A549 (cell line): ENCODE data around the gene SH3BP5. TPM values are rescaled to one million over a fixed set of nuclear protein-coding genes. Genes with fewer than 3 reads are reported as not detected.

ENCODE experiments used
- ATAC-seq, 2 experiments: fragments of 200-7000 bp in 1 of 2; fragments of >200 bp in 1 of 2; cut with Nextera tagmentation in 1 of 2; cut with Tn5 transposase in 1 of 2; 3 replicates each; pipeline versions ENCODE4 v1.8.0 to v1.9.1; 2018 to 2020; ENCODE audit warnings: mild to moderate bottlenecking in 1 of 2, moderate library complexity in 1 of 2
- CTCF ChIA-PET: fragments of 300-600 bp; sonication (Branson Sonifier 250); formaldehyde crosslinking; extraction: SDS; loops from one replicate; lab custom pipeline; 2021; ENCODE audit warnings: antibody characterized with exemption, inconsistent platforms; lab: Yijun Ruan, JAX
- POLR2A ChIA-PET: fragments of 350-600 bp; formaldehyde crosslinking; extraction: SDS; loops from one replicate; lab custom pipeline; 2021; ENCODE audit warnings: antibody characterized with exemption, inconsistent platforms; lab: Yijun Ruan, JAX
- DNase-seq, 2 experiments: peaks; one replicate each; pipeline versions ENCODE4 v3.0.0 to v3.0.0-alpha.2; 2011 to 2016; ENCODE audit warnings: low read depth in 1 of 2, low spot score in 1 of 2
- FAIRE-seq: peaks from 2 replicates; lab custom pipeline; 2011; peaks lifted over from hg19 to GRCh38; lab: Jason Lieb, UNC
- H3K27ac ChIP-seq, 2 experiments: fragments of >200 bp; sonication (Bioruptor Twin); formaldehyde crosslinking; 3 replicates each; pipeline ENCODE4 v1.5.1; 2016 to 2017
- H3K4me1 ChIP-seq: fragments of >200 bp; sonication (Bioruptor Twin); formaldehyde crosslinking; 3 replicates; pipeline ENCODE4 v1.6.1; 2016
- H3K4me2 ChIP-seq: fragments of >200 bp; sonication (Bioruptor Twin); formaldehyde crosslinking; 3 replicates; pipeline ENCODE4 v1.6.1; 2016
- H3K4me3 ChIP-seq: fragments of >200 bp; sonication (Bioruptor Twin); formaldehyde crosslinking; 3 replicates; pipeline ENCODE4 v1.5.1; 2016
- H3K9me3 ChIP-seq: fragments of >200 bp; sonication (Bioruptor Twin); formaldehyde crosslinking; 3 replicates; pipeline ENCODE4 v1.6.1; 2016
- ATOH8 ChIP-seq: fragments of 250-450 bp; sonication (Bioruptor Pico); IDR thresholded peaks from 2 replicates; pipeline ENCODE4 v1.5.0; 2020; ENCODE audit warnings: low read depth, mild to moderate bottlenecking, moderate library complexity
- BHLHE40 ChIP-seq: IDR thresholded peaks from 2 replicates; pipeline ENCODE4 v1.6.1; 2012; ENCODE audit warnings: low read depth, low read length, inconsistent platforms
- CEBPB ChIP-seq, 2 experiments: fragments of >200 bp in 1 of 2; sonication (Bioruptor Twin) in 1 of 2; formaldehyde crosslinking in 1 of 2; IDR thresholded peaks; 2 replicates each; pipeline ENCODE4 v1.6.1; 2012 to 2016
- CTCF ChIP-seq: fragments of >200 bp; sonication (Bioruptor Twin); formaldehyde crosslinking; IDR thresholded peaks from 3 replicates; pipeline ENCODE4 v1.5.1; 2016
- EHMT2 ChIP-seq: fragments of 200-600 bp; sonication (generic); IDR thresholded peaks from 2 replicates; pipeline ENCODE4 v1.6.1; 2016; ENCODE audit warnings: antibody characterized with exemption, low read depth, mild to moderate bottlenecking, moderate library complexity
- FOSB ChIP-seq: fragments of 250-450 bp; sonication (Bioruptor Pico); IDR thresholded peaks from 2 replicates; pipeline ENCODE4 v1.5.0; 2020; ENCODE audit warnings: mild to moderate bottlenecking, moderate library complexity
- HDAC2 ChIP-seq: fragments of 200-600 bp; sonication (generic); IDR thresholded peaks from 2 replicates; pipeline ENCODE4 v1.6.1; 2016
- HES2 ChIP-seq: fragments of >200 bp; sonication (Bioruptor Twin); formaldehyde crosslinking; IDR thresholded peaks from 2 replicates; pipeline ENCODE4 v1.6.1; 2016
- HEYL ChIP-seq: fragments of 250-450 bp; sonication (Bioruptor Pico); IDR thresholded peaks from 2 replicates; pipeline ENCODE4 v1.8.0; 2021; ENCODE audit warnings: mild to moderate bottlenecking, moderate library complexity
- HOXA7 ChIP-seq: fragments of 250-450 bp; sonication (Bioruptor Pico); IDR thresholded peaks from 2 replicates; pipeline ENCODE4 v1.5.0; 2020; ENCODE audit warnings: mild to moderate bottlenecking, moderate library complexity
- HOXB13 ChIP-seq: fragments of 250-450 bp; sonication (Bioruptor Pico); IDR thresholded peaks from 2 replicates; pipeline ENCODE4 v1.5.0; 2020; ENCODE audit warnings: low read depth, mild to moderate bottlenecking, moderate library complexity
- JUN ChIP-seq, 2 experiments: fragments of >200 bp; sonication (Bioruptor Twin); formaldehyde crosslinking; IDR thresholded peaks; 2 replicates in 1 of 2; 3 replicates in 1 of 2; pipeline ENCODE4 v1.6.1; 2016 to 2017
- MYC ChIP-seq: IDR thresholded peaks from 2 replicates; pipeline ENCODE4 v1.6.1; 2012; ENCODE audit warnings: mild to moderate bottlenecking, inconsistent platforms, low read length, improper control_type of control experiment, borderline replicate concordance
- NPAS2 ChIP-seq: fragments of 250-450 bp; sonication (Bioruptor Pico); IDR thresholded peaks from 2 replicates; pipeline ENCODE4 v1.8.0; 2022; ENCODE audit warnings: mild to moderate bottlenecking, moderate library complexity, borderline replicate concordance
- NR3C1 ChIP-seq: fragments of >200 bp; sonication (Bioruptor Twin); formaldehyde crosslinking; IDR thresholded peaks from 3 replicates; pipeline ENCODE4 v1.6.1; 2017
- POLR2AphosphoS2 ChIP-seq: conservative IDR thresholded peaks from 2 replicates; pipeline ENCODE4 v1.6.1; 2012; ENCODE audit warnings: low read length, improper control_type of control experiment, inconsistent platforms
- REST ChIP-seq: fragments of 200-600 bp; sonication (generic); IDR thresholded peaks from 2 replicates; pipeline ENCODE4 v1.6.1; 2016; ENCODE audit warnings: antibody characterized with exemption, mild to moderate bottlenecking, moderate library complexity
- ZFP36 ChIP-seq: fragments of 450-650 bp; IDR thresholded peaks from 2 replicates; pipeline ENCODE4 v1.6.1; 2014; ENCODE audit warnings: borderline replicate concordance; ENCODE audit not compliant: partially characterized antibody
- WGBS: methylation state at CpG from one replicate; pipeline ENCODE4 v1.1.6; 2017; ENCODE audit errors: missing lambda C conversion rate; 5-methylcytosine and 5-hydroxymethylcytosine counted together
- polyA plus RNA-seq, 4 experiments: library from polyadenylated mRNA; depleted of rRNA in 3 of 4; stranded (reverse); fragments of >200 nt; fragmentation: RNase III in 1 of 4; extraction: RNeasy Plus Mini Kit Qiagen cat#74134 plus additional on column Dnase treatment in 1 of 4; gene quantifications; 2 replicates in 3 of 4; 3 replicates in 1 of 4; pipeline ENCODE4 v1.2.3, GENCODE V29; 2011 to 2017

The SH3BP5 gene
- polyA plus RNA-seq, 2 of the 4 experiments (the other 2 are of a cell fraction), result 10.9 to 16.0 TPM

GRCh38 chr3:15287565-15288330, 44.6 kb downstream of the SH3BP5 start:
- ATAC-seq (no peak), FAIRE-seq (no peak), DNase-seq (no peak)
- Histone ChIP-seq H3K4me3 (no peak overlapping the region), H3K27ac (no peak overlapping the region), H3K4me1 (peaks cover 4% of the 10 kb centered on the region; the same call in 1 of the 3 replicates), H3K4me2 (no peak overlapping the region), H3K9me3 (no peaks in the 10 kb centered on the region)
- no peak for TF ChIP-seq ZFP36
- TF ChIP-seq CEBPB (IDR thresholded peaks at IDR 0.05), result peak; percentile 65 to 81; a peak in 3 of 4 replicates
- TF ChIP-seq BHLHE40, result no peak
- ChIA-PET POLR2A (interaction anchor here (0.5 kb wide), 1 partner anchor 67 kb away, joined by 3 read pairs; no protein-coding TSS in a partner anchor), CTCF (interaction anchor here (1.2 to 12.6 kb wide), 2 partner anchors 21 to 45 kb away, joined by 5 to 121 read pairs; partner anchors contain the start of gene SH3BP5)
- 86% methylated on average over 13 of the region's 13 CpGs for WGBS

GRCh38 chr3:15286022-15286421, 46.4 kb downstream of the SH3BP5 start:
- Histone ChIP-seq H3K4me3 (no peak overlapping the region), H3K27ac (no peak overlapping the region), H3K9me3 (no peaks in the 10 kb centered on the region), H3K4me1 (peaks cover 4% of the 10 kb centered on the region; the same call in 1 of the 3 replicates), H3K4me2 (no peak overlapping the region)
- CTCF ChIA-PET, result interaction anchor here (0.6 to 12.6 kb wide), 3 partner anchors 19 to 92 kb away, joined by 4 to 121 read pairs (median 4); no protein-coding TSS in a partner anchor
- DNase-seq (no peak), FAIRE-seq (no peak), ATAC-seq (peak in 1 of 2 experiments; percentile 54; a peak in 1 of 6 replicates)
- POLR2A ChIA-PET, result no interaction called here
- 92% methylated on average over 7 of the region's 8 CpGs for WGBS
- TF ChIP-seq ATOH8 (CRISPR knock-in tag) (no peak), NR3C1 (no peak), HES2 (no peak), CEBPB (IDR thresholded peaks at IDR 0.05) (no peak)

- Histone ChIP-seq H3K4me2 (no peak overlapping the region), H3K9me3 (no peaks in the 10 kb centered on the region), H3K4me1 (peaks cover 4% of the 10 kb centered on the region; the same call in 1 of the 3 replicates), H3K4me3 (no peak overlapping the region), H3K27ac (no peak overlapping the region)
- TF ChIP-seq EHMT2 (no peak), HOXA7 (no peak), CTCF (no peak), REST (no peak), HEYL (no peak), POLR2AphosphoS2 (no peak), FOSB (no peak), JUN (IDR thresholded peaks at IDR 0.05) (no peak), MYC (no peak), HOXB13 (CRISPR knock-in tag) (no peak), NPAS2 (CRISPR knock-in tag) (no peak), HDAC2 (no peak)
- no peak for ATAC-seq
- 90% methylated on average over 5 of the region's 5 CpGs for WGBS
- no peak for FAIRE-seq
- DNase-seq, result no peak
- ChIA-PET POLR2A (no interaction called here), CTCF (interaction anchor here (12.6 kb wide), 1 partner anchor 18 kb away, joined by 121 read pairs; no protein-coding TSS in a partner anchor)
Observed at GRCh38 chr3:15284121-15284889, 48.1 kb downstream of the SH3BP5 start.
